NCI-H146 treated with DMSO at 0.1 percent for 48 hours (cell line): Measurements from ENCODE around the gene NDUFAF5.

ENCODE experiments used
- DNase-seq: peaks from one replicate; lab custom pipeline; 2025; ENCODE audit not compliant: unreplicated experiment; lab: John Stamatoyannopoulos, UW

The NDUFAF5 gene

GRCh38 chr20:13865791-13866351 lies 81.0 kb downstream of the NDUFAF5 start:
- peak; percentile 12 for DNase-seq

GRCh38 chr20:13868331-13868730 lies 83.5 kb downstream of the NDUFAF5 start:
- no peak for DNase-seq

GRCh38 chr20:13870170-13870748 lies 85.4 kb downstream of the NDUFAF5 start:
- DNase-seq = no peak
